H1 (cell line): ENCODE results near the gene SPTBN5. TPM values are rescaled to one million over a fixed set of nuclear protein-coding genes. Genes with fewer than 3 reads are reported as not detected.

ENCODE experiments used
- EP300 ChIP-seq, 2 experiments: IDR thresholded peaks; 1 replicate in 1 of 2; 2 replicates in 1 of 2; pipeline ENCODE4 v1.6.1; 2011 to 2012; ENCODE audit warnings: low read depth in 2 of 2, low read length in 2 of 2, mild to moderate bottlenecking in 2 of 2, borderline replicate concordance in 1 of 2, inconsistent platforms in 1 of 2, moderate library complexity in 1 of 2
- SP2 ChIP-seq: IDR thresholded peaks from 2 replicates; pipeline ENCODE4 v1.6.1; 2012; ENCODE audit warnings: mild to moderate bottlenecking, low read length, inconsistent platforms
- TEAD4 ChIP-seq: IDR thresholded peaks from 2 replicates; pipeline ENCODE4 v1.6.1; 2012; ENCODE audit warnings: low read depth, low read length, inconsistent platforms, mixed read lengths
- polyA plus RNA-seq, 7 experiments: library from polyadenylated mRNA; depleted of rRNA in 3 of 7; stranded (reverse) in 5 of 7; unstranded in 2 of 7; fragments of >200 nt in 5 of 7; fragments of 200-250 nt in 2 of 7; gene quantifications; 1 replicate in 5 of 7; 2 replicates in 1 of 7; 4 replicates in 1 of 7; pipeline versions ENCODE4 v1.2.1 to v1.2.3, GENCODE V29; 2011 to 2013; ENCODE audit warnings: missing spikeins in 2 of 7, mixed read lengths in 2 of 7
- total RNA-seq: library from RNA; stranded (reverse); fragmentation: NEBNext Ultra II Directional; extraction: Animal tissue kit (Norgen Biotek cat#: 25700); gene quantifications from 2 replicates; pipeline ENCODE4 v1.2.1, GENCODE V29; 2021
- TF ChIP-seq, protein P1 (sequence below): fragments of 300-600 bp; sonication (generic); IDR thresholded peaks from 2 replicates; pipeline ENCODE4 v1.7.1; 2012; ENCODE audit warnings: low read length, moderate library complexity, mild to moderate bottlenecking, inconsistent platforms; ENCODE audit not compliant: insufficient replicate concordance

The SPTBN5 gene
- total and polyA plus RNA-seq, 2 of the 8 experiments (the other 6 are each of a cell fraction or from before 2014, with no cell fraction given): 0.32 to 0.84 TPM

- TF ChIP-seq, protein P1, sequence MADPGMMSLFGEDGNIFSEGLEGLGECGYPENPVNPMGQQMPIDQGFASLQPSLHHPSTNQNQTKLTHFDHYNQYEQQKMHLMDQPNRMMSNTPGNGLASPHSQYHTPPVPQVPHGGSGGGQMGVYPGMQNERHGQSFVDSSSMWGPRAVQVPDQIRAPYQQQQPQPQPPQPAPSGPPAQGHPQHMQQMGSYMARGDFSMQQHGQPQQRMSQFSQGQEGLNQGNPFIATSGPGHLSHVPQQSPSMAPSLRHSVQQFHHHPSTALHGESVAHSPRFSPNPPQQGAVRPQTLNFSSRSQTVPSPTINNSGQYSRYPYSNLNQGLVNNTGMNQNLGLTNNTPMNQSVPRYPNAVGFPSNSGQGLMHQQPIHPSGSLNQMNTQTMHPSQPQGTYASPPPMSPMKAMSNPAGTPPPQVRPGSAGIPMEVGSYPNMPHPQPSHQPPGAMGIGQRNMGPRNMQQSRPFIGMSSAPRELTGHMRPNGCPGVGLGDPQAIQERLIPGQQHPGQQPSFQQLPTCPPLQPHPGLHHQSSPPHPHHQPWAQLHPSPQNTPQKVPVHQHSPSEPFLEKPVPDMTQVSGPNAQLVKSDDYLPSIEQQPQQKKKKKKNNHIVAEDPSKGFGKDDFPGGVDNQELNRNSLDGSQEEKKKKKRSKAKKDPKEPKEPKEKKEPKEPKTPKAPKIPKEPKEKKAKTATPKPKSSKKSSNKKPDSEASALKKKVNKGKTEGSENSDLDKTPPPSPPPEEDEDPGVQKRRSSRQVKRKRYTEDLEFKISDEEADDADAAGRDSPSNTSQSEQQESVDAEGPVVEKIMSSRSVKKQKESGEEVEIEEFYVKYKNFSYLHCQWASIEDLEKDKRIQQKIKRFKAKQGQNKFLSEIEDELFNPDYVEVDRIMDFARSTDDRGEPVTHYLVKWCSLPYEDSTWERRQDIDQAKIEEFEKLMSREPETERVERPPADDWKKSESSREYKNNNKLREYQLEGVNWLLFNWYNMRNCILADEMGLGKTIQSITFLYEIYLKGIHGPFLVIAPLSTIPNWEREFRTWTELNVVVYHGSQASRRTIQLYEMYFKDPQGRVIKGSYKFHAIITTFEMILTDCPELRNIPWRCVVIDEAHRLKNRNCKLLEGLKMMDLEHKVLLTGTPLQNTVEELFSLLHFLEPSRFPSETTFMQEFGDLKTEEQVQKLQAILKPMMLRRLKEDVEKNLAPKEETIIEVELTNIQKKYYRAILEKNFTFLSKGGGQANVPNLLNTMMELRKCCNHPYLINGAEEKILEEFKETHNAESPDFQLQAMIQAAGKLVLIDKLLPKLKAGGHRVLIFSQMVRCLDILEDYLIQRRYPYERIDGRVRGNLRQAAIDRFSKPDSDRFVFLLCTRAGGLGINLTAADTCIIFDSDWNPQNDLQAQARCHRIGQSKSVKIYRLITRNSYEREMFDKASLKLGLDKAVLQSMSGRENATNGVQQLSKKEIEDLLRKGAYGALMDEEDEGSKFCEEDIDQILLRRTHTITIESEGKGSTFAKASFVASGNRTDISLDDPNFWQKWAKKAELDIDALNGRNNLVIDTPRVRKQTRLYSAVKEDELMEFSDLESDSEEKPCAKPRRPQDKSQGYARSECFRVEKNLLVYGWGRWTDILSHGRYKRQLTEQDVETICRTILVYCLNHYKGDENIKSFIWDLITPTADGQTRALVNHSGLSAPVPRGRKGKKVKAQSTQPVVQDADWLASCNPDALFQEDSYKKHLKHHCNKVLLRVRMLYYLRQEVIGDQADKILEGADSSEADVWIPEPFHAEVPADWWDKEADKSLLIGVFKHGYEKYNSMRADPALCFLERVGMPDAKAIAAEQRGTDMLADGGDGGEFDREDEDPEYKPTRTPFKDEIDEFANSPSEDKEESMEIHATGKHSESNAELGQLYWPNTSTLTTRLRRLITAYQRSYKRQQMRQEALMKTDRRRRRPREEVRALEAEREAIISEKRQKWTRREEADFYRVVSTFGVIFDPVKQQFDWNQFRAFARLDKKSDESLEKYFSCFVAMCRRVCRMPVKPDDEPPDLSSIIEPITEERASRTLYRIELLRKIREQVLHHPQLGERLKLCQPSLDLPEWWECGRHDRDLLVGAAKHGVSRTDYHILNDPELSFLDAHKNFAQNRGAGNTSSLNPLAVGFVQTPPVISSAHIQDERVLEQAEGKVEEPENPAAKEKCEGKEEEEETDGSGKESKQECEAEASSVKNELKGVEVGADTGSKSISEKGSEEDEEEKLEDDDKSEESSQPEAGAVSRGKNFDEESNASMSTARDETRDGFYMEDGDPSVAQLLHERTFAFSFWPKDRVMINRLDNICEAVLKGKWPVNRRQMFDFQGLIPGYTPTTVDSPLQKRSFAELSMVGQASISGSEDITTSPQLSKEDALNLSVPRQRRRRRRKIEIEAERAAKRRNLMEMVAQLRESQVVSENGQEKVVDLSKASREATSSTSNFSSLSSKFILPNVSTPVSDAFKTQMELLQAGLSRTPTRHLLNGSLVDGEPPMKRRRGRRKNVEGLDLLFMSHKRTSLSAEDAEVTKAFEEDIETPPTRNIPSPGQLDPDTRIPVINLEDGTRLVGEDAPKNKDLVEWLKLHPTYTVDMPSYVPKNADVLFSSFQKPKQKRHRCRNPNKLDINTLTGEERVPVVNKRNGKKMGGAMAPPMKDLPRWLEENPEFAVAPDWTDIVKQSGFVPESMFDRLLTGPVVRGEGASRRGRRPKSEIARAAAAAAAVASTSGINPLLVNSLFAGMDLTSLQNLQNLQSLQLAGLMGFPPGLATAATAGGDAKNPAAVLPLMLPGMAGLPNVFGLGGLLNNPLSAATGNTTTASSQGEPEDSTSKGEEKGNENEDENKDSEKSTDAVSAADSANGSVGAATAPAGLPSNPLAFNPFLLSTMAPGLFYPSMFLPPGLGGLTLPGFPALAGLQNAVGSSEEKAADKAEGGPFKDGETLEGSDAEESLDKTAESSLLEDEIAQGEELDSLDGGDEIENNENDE: no peak
- TF ChIP-seq TEAD4: no peak
- TF ChIP-seq SP2: no peak
- TF ChIP-seq EP300 (IDR thresholded peaks at IDR 0.05; ENCODE audit: borderline replicate concordance in 1 of 2, low read depth in 2 of 2, low read length in 2 of 2): no peak
Measured at GRCh38 chr15:41823502-41823901, 70.4 kb downstream of the SPTBN5 start (continued).
